Endothelial cell of umbilical vein (primary cell): ENCODE results near the gene LOXHD1.

Experiments used
- CTCF ChIP-seq, 2 donors: IDR thresholded peaks; 1 replicate in 1 of 2; 2 replicates in 1 of 2; pipeline ENCODE4 v1.5.1; 2011; ENCODE audit warnings: low read length in 2 of 2, mild to moderate bottlenecking in 2 of 2, moderate library complexity in 2 of 2, control low read depth in 1 of 2, inconsistent platforms in 1 of 2, low read depth in 1 of 2; ENCODE audit not compliant: insufficient read depth in 1 of 2; ENCODE audit errors: extremely low read depth in 1 of 2
- POLR2AphosphoS5 ChIP-seq: IDR thresholded peaks from 2 replicates; pipeline ENCODE4 v1.6.1; 2012; ENCODE audit warnings: low read depth, mild to moderate bottlenecking, control low read depth, low read length, moderate library complexity; ENCODE audit not compliant: insufficient read depth

- TF ChIP-seq CTCF (IDR thresholded peaks at IDR 0.05; ENCODE audit: extremely low read depth in 1 of 2, insufficient read depth in 1 of 2, low read depth in 1 of 2, low read length in 2 of 2): no peak
- no peak for TF ChIP-seq POLR2AphosphoS5
Observed at GRCh38 chr18:46672062-46672970, 15.3 kb upstream of the LOXHD1 start.
